SK-N-SH treated with all-trans-retinoic acid at 6 μM for 48 hours (cell line): ENCODE data around the gene POLDIP3.
"Not testable (repeated sequence)": the region's sequence is repeated elsewhere in the genome, so short reads cannot be mapped to it uniquely, and the experiment has no call there.

Source experiments
- ARNTL ChIP-seq: fragments of 450-650 bp; formaldehyde crosslinking; IDR thresholded peaks from 2 replicates; pipeline ENCODE4 v1.5.0; 2020; ENCODE audit warnings: low read depth, mild to moderate bottlenecking, moderate library complexity, borderline replicate concordance
- BACH2 ChIP-seq: fragments of 250-450 bp; sonication (Bioruptor Pico); IDR thresholded peaks from 2 replicates; pipeline ENCODE4 v1.9.0; 2021; ENCODE audit warnings: mild to moderate bottlenecking, borderline replicate concordance
- CREB5 ChIP-seq: fragments of 250-450 bp; sonication (Bioruptor Pico); IDR thresholded peaks from 2 replicates; pipeline ENCODE4 v1.5.1; 2020; ENCODE audit warnings: low read depth, mild to moderate bottlenecking, moderate library complexity
- OSR1 ChIP-seq: fragments of 250-450 bp; sonication (Bioruptor Pico); IDR thresholded peaks from 2 replicates; pipeline ENCODE4 v1.8.0; 2022; ENCODE audit warnings: moderate library complexity, mild to moderate bottlenecking, inconsistent platforms
- RARB ChIP-seq: fragments of 250-450 bp; sonication (Bioruptor Pico); IDR thresholded peaks from 2 replicates; pipeline ENCODE4 v1.8.0; 2021; ENCODE audit warnings: mild to moderate bottlenecking, moderate library complexity
- SNAI2 ChIP-seq: fragments of 250-450 bp; sonication (Bioruptor Pico); IDR thresholded peaks from 2 replicates; pipeline ENCODE4 v1.5.0; 2020; ENCODE audit warnings: mild to moderate bottlenecking, moderate library complexity
- TOX ChIP-seq: fragments of 250-450 bp; sonication (Bioruptor Pico); IDR thresholded peaks from 2 replicates; pipeline ENCODE4 v1.8.0; 2021; ENCODE audit warnings: mild to moderate bottlenecking, moderate library complexity, borderline replicate concordance
- TSHZ2 ChIP-seq: fragments of 250-450 bp; sonication (Bioruptor Pico); IDR thresholded peaks from 2 replicates; pipeline ENCODE4 v1.5.0; 2020; ENCODE audit warnings: mild to moderate bottlenecking, moderate library complexity
- ZC3H10 ChIP-seq: fragments of 250-450 bp; sonication (Bioruptor Pico); IDR thresholded peaks from 2 replicates; pipeline ENCODE4 v1.5.1; 2021; ENCODE audit warnings: mild to moderate bottlenecking, moderate library complexity
- ZFP3 ChIP-seq: fragments of 250-450 bp; sonication (Bioruptor Pico); IDR thresholded peaks from 2 replicates; pipeline ENCODE4 v1.5.0; 2020; ENCODE audit warnings: mild to moderate bottlenecking, moderate library complexity
- ZFP30 ChIP-seq: fragments of 450-650 bp; formaldehyde crosslinking; IDR thresholded peaks from 2 replicates; pipeline ENCODE4 v1.5.0; 2022; ENCODE audit warnings: mild to moderate bottlenecking, moderate library complexity
- ZNF565 ChIP-seq: fragments of 450-650 bp; formaldehyde crosslinking; conservative IDR thresholded peaks from 2 replicates; pipeline ENCODE4 v1.5.0; 2020; ENCODE audit warnings: low read depth, mild to moderate bottlenecking, moderate library complexity
- ZNF8 ChIP-seq: fragments of 450-650 bp; formaldehyde crosslinking; IDR thresholded peaks from 2 replicates; pipeline ENCODE4 v1.5.0; 2020; ENCODE audit warnings: mild to moderate bottlenecking, moderate library complexity

- TF ChIP-seq ZFP30 (CRISPR knock-in tag); ZC3H10 (CRISPR knock-in tag); TOX; BACH2 (CRISPR knock-in tag); CREB5; OSR1 (CRISPR knock-in tag); ZFP3 (CRISPR knock-in tag); ARNTL (CRISPR knock-in tag); ZNF565; SNAI2 (CRISPR knock-in tag); ZNF8 (CRISPR knock-in tag); RARB (CRISPR knock-in tag); TSHZ2: not testable (repeated sequence)
Measured at GRCh38 chr22:42539236-42539771, 75.4 kb downstream of the POLDIP3 start.
